PC-9 (cell line): ENCODE measurements around the gene KCNN3. TPM values are rescaled to one million over a fixed set of nuclear protein-coding genes. Genes with fewer than 3 reads are reported as not detected.

Source experiments
- BruUV-seq: library from RNA; stranded (reverse); fragments of 400-500 nt; replicated peaks from 2 replicates; lab custom pipeline; 2021; lab: Mats Ljungman, UMichigan
- CTCF ChIA-PET: fragments of 300-600 bp; sonication (Branson Sonifier 250); formaldehyde crosslinking; loops from one replicate; lab custom pipeline; 2022; ENCODE audit warnings: antibody characterized with exemption; lab: Charles Lee
- POLR2A ChIA-PET: fragments of 300-600 bp; sonication (Branson Sonifier 250); formaldehyde crosslinking; loops from one replicate; lab custom pipeline; 2022; ENCODE audit warnings: antibody characterized with exemption; ENCODE audit not compliant: unreplicated experiment; lab: Charles Lee
- DNase-seq, 2 experiments: peaks; one replicate each; pipeline versions ENCODE4 v3.0.0 to v3.0.0-alpha.2; 2015 to 2022; ENCODE audit warnings: mixed read lengths in 1 of 2
- H2AFZ ChIP-seq: fragments of 200-600 bp; sonication (generic); 2 replicates; pipeline ENCODE4 v1.8.1; 2017; ENCODE audit warnings: antibody characterized with exemption
- H3F3A ChIP-seq: fragments of 200-600 bp; sonication (generic); 2 replicates; pipeline ENCODE4 v1.8.1; 2017; ENCODE audit warnings: antibody characterized with exemption, mild to moderate bottlenecking, low read depth; ENCODE audit not compliant: insufficient read depth
- H3K27ac ChIP-seq: fragments of 200-600 bp; sonication (generic); 2 replicates; pipeline ENCODE4 v1.6.1; 2016; ENCODE audit warnings: mixed run types
- H3K27me3 ChIP-seq: fragments of 200-600 bp; sonication (generic); 2 replicates; pipeline ENCODE4 v1.6.1; 2016; ENCODE audit warnings: low read depth, mixed run types; ENCODE audit not compliant: insufficient read depth
- H3K36me3 ChIP-seq: fragments of 200-600 bp; sonication (generic); 2 replicates; pipeline ENCODE4 v1.6.1; 2016; ENCODE audit warnings: low read depth, mixed run types
- H3K4me1 ChIP-seq: fragments of 200-600 bp; sonication (generic); replicated peaks from 2 replicates; pipeline ENCODE4 v1.6.1; 2016; ENCODE audit warnings: mixed run types; ENCODE audit not compliant: insufficient read depth
- H3K4me2 ChIP-seq: fragments of 200-600 bp; sonication (generic); 2 replicates; pipeline ENCODE4 v1.6.1; 2017; ENCODE audit warnings: mixed run types
- H3K4me3 ChIP-seq: fragments of 200-600 bp; sonication (generic); 2 replicates; pipeline ENCODE4 v1.6.1; 2016; ENCODE audit warnings: mixed run types
- H3K79me2 ChIP-seq: fragments of 200-600 bp; sonication (generic); 2 replicates; pipeline ENCODE4 v1.6.1; 2017; ENCODE audit warnings: low read depth, mixed run types
- H3K9me2 ChIP-seq: fragments of 200-600 bp; sonication (generic); 2 replicates; pipeline ENCODE4 v1.8.1; 2017; ENCODE audit warnings: mild to moderate bottlenecking; ENCODE audit not compliant: insufficient read depth
- H3K9me3 ChIP-seq: fragments of 200-600 bp; sonication (generic); 2 replicates; pipeline ENCODE4 v1.8.1; 2016; ENCODE audit warnings: low read depth; ENCODE audit not compliant: insufficient read depth
- H4K20me1 ChIP-seq: fragments of 200-600 bp; sonication (generic); 2 replicates; pipeline ENCODE4 v1.8.1; 2017; ENCODE audit not compliant: insufficient read depth
- EZH2 ChIP-seq: fragments of 200-600 bp; sonication (generic); IDR thresholded peaks from 2 replicates; pipeline ENCODE4 v1.8.0; 2017; ENCODE audit warnings: antibody characterized with exemption, low read depth
- intact Hi-C: fragments of 100-400 bp; cut with micrococcal nuclease; formaldehyde crosslinking; loops from one replicate; pipeline ENCODE4 v1.10.0; 2022; ENCODE audit not compliant: unreplicated experiment
- total RNA-seq: library from RNA; stranded (reverse); gene quantifications from 2 replicates; pipeline ENCODE4 v1.2.3, GENCODE V29; 2021
- TF ChIP-seq, protein P1 (sequence below): fragments of 200-600 bp; sonication (generic); conservative IDR thresholded peaks from 2 replicates; pipeline ENCODE4 v1.6.1; 2017; ENCODE audit warnings: mixed run types, antibody characterized with exemption, mild to moderate bottlenecking, moderate library complexity

KCNN3 gene
- total RNA-seq, 1 experiment from 2014 or later, result 1.1 TPM

DNA sequence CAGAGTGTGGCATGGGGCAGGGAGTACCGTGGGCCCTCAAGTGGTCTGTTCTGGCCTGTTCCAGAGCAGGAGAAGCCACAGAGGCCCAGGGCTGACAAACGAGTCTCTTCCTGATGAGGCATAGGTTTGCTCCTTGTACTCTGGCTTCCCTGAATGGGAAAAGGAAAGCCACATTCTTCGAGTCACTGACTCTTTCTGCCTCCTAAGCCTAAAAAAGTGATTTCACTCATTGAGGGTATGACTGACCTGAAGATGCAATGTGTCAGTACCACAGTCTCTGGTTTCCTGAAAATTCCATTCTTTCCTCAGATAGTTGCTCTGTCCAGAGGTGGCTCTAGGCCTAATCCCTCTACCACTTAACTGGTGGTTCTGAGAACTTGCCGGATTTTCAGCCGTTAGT lies 92.3 kb downstream of the KCNN3 start:
- Histone ChIP-seq H4K20me1 (no peaks in the 10 kb centered on the region), H3K4me2 (no peak overlapping the region), H3K27me3 (peaks cover 79% of the 10 kb centered on the region), H2AFZ (no peak overlapping the region), H3K4me3 (no peak overlapping the region), H3K79me2 (no peaks in the 10 kb centered on the region), H3K9me3 (no peaks in the 10 kb centered on the region; the same call in 1 of the 2 replicates), H3F3A (no peaks in the 10 kb centered on the region), H3K4me1 (no peaks in the 10 kb centered on the region), H3K9me2 (no peaks in the 10 kb centered on the region), H3K36me3 (no peaks in the 10 kb centered on the region), H3K27ac (no peak overlapping the region)
- ChIA-PET POLR2A (no interaction called here), CTCF (no interaction called here)
- no TSS peak for BruUV-seq
- no peak for DNase-seq
- no peak for TF ChIP-seq EZH2
- TF ChIP-seq, protein P1, sequence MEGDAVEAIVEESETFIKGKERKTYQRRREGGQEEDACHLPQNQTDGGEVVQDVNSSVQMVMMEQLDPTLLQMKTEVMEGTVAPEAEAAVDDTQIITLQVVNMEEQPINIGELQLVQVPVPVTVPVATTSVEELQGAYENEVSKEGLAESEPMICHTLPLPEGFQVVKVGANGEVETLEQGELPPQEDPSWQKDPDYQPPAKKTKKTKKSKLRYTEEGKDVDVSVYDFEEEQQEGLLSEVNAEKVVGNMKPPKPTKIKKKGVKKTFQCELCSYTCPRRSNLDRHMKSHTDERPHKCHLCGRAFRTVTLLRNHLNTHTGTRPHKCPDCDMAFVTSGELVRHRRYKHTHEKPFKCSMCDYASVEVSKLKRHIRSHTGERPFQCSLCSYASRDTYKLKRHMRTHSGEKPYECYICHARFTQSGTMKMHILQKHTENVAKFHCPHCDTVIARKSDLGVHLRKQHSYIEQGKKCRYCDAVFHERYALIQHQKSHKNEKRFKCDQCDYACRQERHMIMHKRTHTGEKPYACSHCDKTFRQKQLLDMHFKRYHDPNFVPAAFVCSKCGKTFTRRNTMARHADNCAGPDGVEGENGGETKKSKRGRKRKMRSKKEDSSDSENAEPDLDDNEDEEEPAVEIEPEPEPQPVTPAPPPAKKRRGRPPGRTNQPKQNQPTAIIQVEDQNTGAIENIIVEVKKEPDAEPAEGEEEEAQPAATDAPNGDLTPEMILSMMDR, result no peak
- intact Hi-C loops, result no loop called here

DNA sequence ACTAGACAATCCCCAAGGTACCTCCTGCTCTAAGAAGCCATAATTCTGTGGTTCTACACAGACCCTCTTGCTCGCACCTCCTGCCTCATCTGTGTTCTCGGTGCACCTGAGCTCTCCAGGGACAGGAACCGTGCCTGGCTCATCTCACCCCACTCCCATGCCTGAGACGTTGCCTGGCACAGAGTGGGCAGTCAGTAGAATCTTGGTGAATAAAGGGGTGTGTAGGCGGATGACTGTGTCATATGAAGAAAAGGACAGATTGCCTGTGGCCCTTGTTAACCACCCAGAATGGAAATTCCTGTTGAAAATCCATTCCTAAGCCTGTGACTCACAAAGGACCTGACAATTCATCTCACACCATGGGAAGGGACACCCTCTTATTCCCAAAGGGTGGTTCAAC lies 92.9 kb downstream of the KCNN3 start:
- CTCF ChIA-PET, result no interaction called here

DNA sequence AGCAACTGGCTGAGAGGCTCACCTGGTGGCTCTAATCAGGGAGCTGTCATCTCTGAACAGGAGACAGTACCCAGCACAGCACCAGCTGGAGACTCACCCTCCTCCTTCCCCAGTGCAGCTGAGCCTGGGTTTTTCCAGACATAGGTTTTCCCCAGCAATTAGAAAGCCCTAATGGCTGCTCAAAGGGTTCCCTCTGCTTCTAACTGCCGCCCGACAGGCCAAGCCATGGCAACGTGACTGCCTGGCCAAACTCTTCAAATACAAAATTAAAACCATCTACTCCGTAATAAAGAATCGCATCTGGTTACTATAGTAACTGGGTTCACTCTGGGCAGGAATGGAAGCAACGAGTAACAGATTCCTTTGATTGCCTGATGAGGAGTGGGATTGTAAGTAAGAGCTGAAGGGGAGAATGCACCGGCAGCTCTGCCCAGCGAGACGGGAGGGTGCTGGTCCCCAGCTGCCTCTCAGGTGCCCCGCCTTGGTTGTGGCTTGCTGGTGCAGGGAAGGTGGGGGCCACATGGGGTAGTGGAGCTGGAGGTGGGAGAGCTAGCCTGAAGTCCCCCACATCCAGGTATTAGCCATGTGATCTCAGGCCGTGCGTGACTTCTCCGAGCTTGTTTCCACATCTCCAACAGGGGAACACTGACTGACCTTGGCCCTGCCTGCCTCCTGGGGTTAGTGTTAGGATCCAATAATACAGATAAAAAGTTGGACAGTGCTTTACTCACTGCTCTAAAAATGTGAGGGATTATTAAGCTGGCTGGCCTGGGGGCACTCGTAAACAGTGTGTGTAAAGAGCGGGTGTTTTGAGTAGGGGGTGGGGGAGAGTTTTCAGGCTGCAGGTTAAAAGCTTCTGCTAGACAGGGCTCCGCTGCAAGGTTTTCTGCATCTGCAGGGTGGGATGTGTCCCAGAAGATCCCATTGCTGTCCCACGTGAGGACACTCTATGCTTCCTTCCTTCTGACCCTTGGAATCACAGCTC lies 94.2 kb downstream of the KCNN3 start:
- H3K27ac ChIP-seq, result no peak overlapping the region
- H3K4me3 ChIP-seq, result no peak overlapping the region
- H3K4me2 ChIP-seq, result no peak overlapping the region
- H3F3A ChIP-seq, result no peaks in the 10 kb centered on the region
- H3K79me2 ChIP-seq, result no peaks in the 10 kb centered on the region
- DNase-seq, result no peak
- no TSS peak for BruUV-seq
- ChIA-PET CTCF (no interaction called here), POLR2A (no interaction called here)
- TF ChIP-seq, protein P1, result no peak
- TF ChIP-seq EZH2, result no peak
- no peaks in the 10 kb centered on the region for H3K36me3 ChIP-seq
- no peaks in the 10 kb centered on the region for H3K9me2 ChIP-seq
- H3K4me1 ChIP-seq, result no peaks in the 10 kb centered on the region
- H3K9me3 ChIP-seq, result no peaks in the 10 kb centered on the region; the same call in 1 of the 2 replicates
- no peak overlapping the region for H2AFZ ChIP-seq
- no peaks in the 10 kb centered on the region for H4K20me1 ChIP-seq
- peaks cover 69% of the 10 kb centered on the region for H3K27me3 ChIP-seq
- intact Hi-C loops, result no loop called here

More for the DNA sequence above, 92.9 kb downstream of the KCNN3 start:
- Histone ChIP-seq H3K79me2 (no peaks in the 10 kb centered on the region), H3K4me2 (no peak overlapping the region), H2AFZ (no peak overlapping the region), H3K27ac (no peak overlapping the region), H3K4me3 (no peak overlapping the region), H3K4me1 (no peaks in the 10 kb centered on the region), H3K36me3 (no peaks in the 10 kb centered on the region), H3K27me3 (peaks cover 77% of the 10 kb centered on the region), H4K20me1 (no peaks in the 10 kb centered on the region), H3K9me2 (no peaks in the 10 kb centered on the region), H3K9me3 (no peaks in the 10 kb centered on the region; the same call in 1 of the 2 replicates), H3F3A (no peaks in the 10 kb centered on the region)
- no TSS peak for BruUV-seq
- intact Hi-C loops, result no loop called here
- no peak for DNase-seq
- TF ChIP-seq EZH2, result no peak
- TF ChIP-seq, protein P1, result no peak
- POLR2A ChIA-PET, result no interaction called here
